HCT116 (cell line): Measurements from ENCODE around the gene PDZRN4. TPM values are rescaled to one million over a fixed set of nuclear protein-coding genes. Genes with fewer than 3 reads are reported as not detected.

Source experiments
- ATAC-seq: fragments of 200-7000 bp; cut with Tn5 transposase; 2 replicates; pipeline ENCODE4 v1.9.1; 2020; ENCODE audit warnings: mild to moderate bottlenecking, moderate library complexity
- BruUV-seq: library from RNA; stranded (reverse); fragments of 400-500 nt; replicated peaks from 2 replicates; lab custom pipeline; 2021; lab: Mats Ljungman, UMichigan
- CTCF ChIA-PET: fragments of 300-600 bp; sonication (Branson Sonifier 250); formaldehyde crosslinking; loops from one replicate; lab custom pipeline; 2021; ENCODE audit warnings: antibody characterized with exemption; lab: Charles Lee
- POLR2A ChIA-PET: fragments of 300-600, 350-600 bp; sonication (Branson Sonifier 250); formaldehyde crosslinking; loops from one replicate; lab custom pipeline; 2021; ENCODE audit warnings: antibody characterized with exemption; lab: Charles Lee
- RAD21 ChIA-PET, 2 experiments: fragments of 300-600 bp; sonication (Branson Sonifier 250); formaldehyde crosslinking; loops; one replicate each; lab custom pipeline; 2023; ENCODE audit warnings: low total read pairs in 2 of 2; ENCODE audit not compliant: uncharacterized antibody in 2 of 2, unreplicated experiment in 2 of 2, low non-redundant PET in 1 of 2; lab: Charles Lee
- DNase-seq: peaks from one replicate; pipeline ENCODE4 v3.0.0-alpha.2; 2010; ENCODE audit warnings: low read depth, low spot score
- H2AFZ ChIP-seq: fragments of 200-600 bp; shearing (Covaris generic), sonication (generic); 2 replicates; pipeline ENCODE4 v1.6.1; 2017; ENCODE audit warnings: low read depth, mixed run types, mixed read lengths, antibody characterized with exemption, low read length; ENCODE audit not compliant: poor library complexity, severe bottlenecking
- H3K27ac ChIP-seq: 2 replicates; pipeline ENCODE4 v1.5.1; 2012; ENCODE audit warnings: low read depth, low read length
- H3K27me3 ChIP-seq: fragments of 200-600 bp; sonication (generic); 2 replicates; pipeline ENCODE4 v1.6.1; 2016; ENCODE audit warnings: mixed run types, low read length, mixed read lengths; ENCODE audit not compliant: insufficient read depth
- H3K36me3 ChIP-seq, 2 experiments: fragments of 200-500 bp in 1 of 2; fragments of 200-600 bp in 1 of 2; sonication (Bioruptor generic) in 1 of 2; sonication (generic) in 1 of 2; 2 replicates each; pipeline versions ENCODE4 v1.5.1 to v1.6.1; 2014 to 2016; ENCODE audit warnings: low read length in 2 of 2, inconsistent platforms in 1 of 2, mixed read lengths in 1 of 2, mixed run types in 1 of 2; ENCODE audit not compliant: insufficient read depth in 2 of 2, control insufficient read depth in 1 of 2
- H3K4me1 ChIP-seq, 2 experiments: fragments of 200-600 bp in 1 of 2; sonication (generic) in 1 of 2; 2 replicates each; pipeline versions ENCODE4 v1.5.1 to v1.6.1; 2012 to 2017; ENCODE audit warnings: low read length in 2 of 2, inconsistent platforms in 1 of 2, mild to moderate bottlenecking in 1 of 2, mixed read lengths in 1 of 2, mixed run types in 1 of 2, moderate library complexity in 1 of 2; ENCODE audit not compliant: insufficient read depth in 2 of 2, control insufficient read depth in 1 of 2
- H3K4me2 ChIP-seq: fragments of 200-600 bp; sonication (generic); 2 replicates; pipeline ENCODE4 v1.6.1; 2017; ENCODE audit warnings: mixed run types, low read length, mixed read lengths
- H3K4me3 ChIP-seq, 2 experiments: fragments of 200-600 bp in 1 of 2; sonication (generic) in 1 of 2; replicated peaks in 1 of 2; 2 replicates each; pipeline ENCODE4 v1.5.1; 2011 to 2016; ENCODE audit warnings: low read length in 2 of 2, control low read depth in 1 of 2, low read depth in 1 of 2, mild to moderate bottlenecking in 1 of 2, mixed read lengths in 1 of 2, mixed run types in 1 of 2
- H3K79me2 ChIP-seq: fragments of 200-600 bp; sonication (generic); 2 replicates; pipeline ENCODE4 v1.6.1; 2017; ENCODE audit warnings: mild to moderate bottlenecking, mixed run types, low read length, moderate library complexity, mixed read lengths; ENCODE audit not compliant: insufficient read depth
- H3K9ac ChIP-seq: fragments of 200-600 bp; sonication (generic); 2 replicates; pipeline ENCODE4 v1.6.1; 2016; ENCODE audit warnings: low read length, mixed read lengths
- H3K9me2 ChIP-seq: fragments of 200-600 bp; sonication (generic), shearing (Covaris generic); 2 replicates; pipeline ENCODE4 v1.6.1; 2017; ENCODE audit warnings: mixed run types, mild to moderate bottlenecking, moderate library complexity; ENCODE audit not compliant: insufficient read depth
- H3K9me3 ChIP-seq, 2 experiments: fragments of 200-500 bp in 1 of 2; fragments of 200-600 bp in 1 of 2; sonication (Bioruptor generic) in 1 of 2; sonication (generic) in 1 of 2; 2 replicates each; pipeline ENCODE4 v1.6.1; 2014 to 2017; ENCODE audit warnings: low read length in 2 of 2, mixed read lengths in 2 of 2, inconsistent platforms in 1 of 2, low read depth in 1 of 2, mild to moderate bottlenecking in 1 of 2, mixed run types in 1 of 2, moderate library complexity in 1 of 2; ENCODE audit not compliant: control insufficient read depth in 1 of 2, insufficient read depth in 1 of 2
- H4K20me1 ChIP-seq: fragments of 200-600 bp; sonication (generic), shearing (Covaris generic); 2 replicates; pipeline ENCODE4 v1.6.1; 2017; ENCODE audit warnings: mixed run types, mild to moderate bottlenecking, moderate library complexity; ENCODE audit not compliant: insufficient read depth
- CEBPB ChIP-seq: IDR thresholded peaks from 2 replicates; pipeline ENCODE4 v1.6.1; 2012; ENCODE audit warnings: low read depth
- JUND ChIP-seq: IDR thresholded peaks from 2 replicates; pipeline ENCODE4 v1.6.1; 2012
- REST ChIP-seq: IDR thresholded peaks from 2 replicates; pipeline ENCODE4 v1.6.1; 2012; ENCODE audit warnings: low read depth
- SRF ChIP-seq: IDR thresholded peaks from 2 replicates; pipeline ENCODE4 v1.6.1; 2012; ENCODE audit warnings: low read depth
- TCF7L2 ChIP-seq: IDR thresholded peaks from 2 replicates; pipeline ENCODE4 v1.7.0; 2011; ENCODE audit warnings: borderline replicate concordance, inconsistent platforms; ENCODE audit not compliant: insufficient read depth, insufficient read length; ENCODE audit errors: extremely low read depth
- intact Hi-C: fragments of 100-400 bp; cut with micrococcal nuclease; formaldehyde crosslinking; loops from 2 replicates; pipeline ENCODE4 v1.10.0; 2022
- total RNA-seq: library from RNA; stranded (reverse); gene quantifications from one replicate; pipeline ENCODE4 v1.2.1, GENCODE V29; 2021; ENCODE audit not compliant: unreplicated experiment
- TF ChIP-seq, protein P1 (sequence below), 3 experiments: fragments of 200-600 bp in 1 of 3; sonication (generic) in 1 of 3; IDR thresholded peaks in 2 of 3; conservative IDR thresholded peaks in 1 of 3; 2 replicates each; pipeline ENCODE4 v1.5.1; 2012 to 2017; ENCODE audit warnings: low read depth in 2 of 3, low read length in 2 of 3, antibody characterized with exemption in 1 of 3, borderline replicate concordance in 1 of 3, control low read depth in 1 of 3, mild to moderate bottlenecking in 1 of 3, mixed read lengths in 1 of 3, mixed run types in 1 of 3, moderate library complexity in 1 of 3; ENCODE audit not compliant: insufficient read depth in 1 of 3

PDZRN4 gene
- total RNA-seq, 1 experiment from 2014 or later, result not detected

DNA sequence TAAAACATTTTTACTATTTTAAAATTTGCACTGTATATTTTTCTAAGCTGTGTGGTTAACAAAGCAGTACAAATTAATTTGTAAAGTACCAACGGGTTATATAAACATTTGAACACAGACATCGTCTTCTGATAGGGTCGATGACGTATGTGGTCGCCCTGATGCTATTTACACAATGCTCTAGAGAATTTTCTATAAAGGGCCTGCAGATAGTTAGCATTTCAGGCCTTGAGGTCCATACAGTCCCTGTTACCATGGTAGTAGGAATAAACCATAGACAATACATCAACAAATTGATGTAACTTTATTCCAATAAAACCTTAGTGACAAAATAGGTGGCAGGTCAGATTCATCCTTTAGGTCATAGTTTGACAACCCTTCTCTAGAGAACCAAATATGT is 25.7 kb upstream of the PDZRN4 start:
- no peaks in the 10 kb centered on the region for H4K20me1 ChIP-seq
- ChIA-PET POLR2A (no interaction called here), CTCF (no interaction called here), RAD21 (no interaction called here)
- H3K9me2 ChIP-seq, result no peaks in the 10 kb centered on the region
- no peak for DNase-seq
- ATAC-seq, result no peak
- H3K9ac ChIP-seq, result no peak overlapping the region
- no peaks in the 10 kb centered on the region for H3K36me3 ChIP-seq
- no peaks in the 10 kb centered on the region for H3K79me2 ChIP-seq
- H2AFZ ChIP-seq, result no peak overlapping the region
- BruUV-seq, result no TSS peak
- H3K4me2 ChIP-seq, result no peak overlapping the region
- H3K27ac ChIP-seq, result no peak overlapping the region
- H3K27me3 ChIP-seq, result no peaks in the 10 kb centered on the region
- H3K4me1 ChIP-seq, result no peaks in the 10 kb centered on the region
- no peaks in the 10 kb centered on the region for H3K9me3 ChIP-seq
- H3K4me3 ChIP-seq, result no peak overlapping the region
- TF ChIP-seq REST (no peak), JUND (no peak), TCF7L2 (no peak), SRF (no peak), CEBPB (no peak)
- TF ChIP-seq, protein P1, sequence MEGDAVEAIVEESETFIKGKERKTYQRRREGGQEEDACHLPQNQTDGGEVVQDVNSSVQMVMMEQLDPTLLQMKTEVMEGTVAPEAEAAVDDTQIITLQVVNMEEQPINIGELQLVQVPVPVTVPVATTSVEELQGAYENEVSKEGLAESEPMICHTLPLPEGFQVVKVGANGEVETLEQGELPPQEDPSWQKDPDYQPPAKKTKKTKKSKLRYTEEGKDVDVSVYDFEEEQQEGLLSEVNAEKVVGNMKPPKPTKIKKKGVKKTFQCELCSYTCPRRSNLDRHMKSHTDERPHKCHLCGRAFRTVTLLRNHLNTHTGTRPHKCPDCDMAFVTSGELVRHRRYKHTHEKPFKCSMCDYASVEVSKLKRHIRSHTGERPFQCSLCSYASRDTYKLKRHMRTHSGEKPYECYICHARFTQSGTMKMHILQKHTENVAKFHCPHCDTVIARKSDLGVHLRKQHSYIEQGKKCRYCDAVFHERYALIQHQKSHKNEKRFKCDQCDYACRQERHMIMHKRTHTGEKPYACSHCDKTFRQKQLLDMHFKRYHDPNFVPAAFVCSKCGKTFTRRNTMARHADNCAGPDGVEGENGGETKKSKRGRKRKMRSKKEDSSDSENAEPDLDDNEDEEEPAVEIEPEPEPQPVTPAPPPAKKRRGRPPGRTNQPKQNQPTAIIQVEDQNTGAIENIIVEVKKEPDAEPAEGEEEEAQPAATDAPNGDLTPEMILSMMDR (IDR thresholded peaks at IDR 0.05 in 2 of 3, conservative IDR thresholded peaks at IDR 0.05 in 1 of 3; ENCODE audit: borderline replicate concordance in 1 of 3, insufficient read depth in 1 of 3, low read depth in 2 of 3, low read length in 2 of 3), result no peak
- intact Hi-C loops, result no loop called here
